VCaP (cell line): ENCODE measurements around the gene COL25A1.

Experiments used
- H3K27ac ChIP-seq: fragments of 450-650 bp; 2 replicates; pipeline ENCODE4 v1.5.1; 2017
- CTCF ChIP-seq: fragments of 450-650 bp; conservative IDR thresholded peaks from 2 replicates; pipeline ENCODE4 v1.5.1; 2017; ENCODE audit warnings: mild to moderate bottlenecking, moderate library complexity

The COL25A1 gene

GRCh38 chr4:109214622-109215301 is 87.7 kb downstream of the COL25A1 start:
- no peak for TF ChIP-seq CTCF
- H3K27ac ChIP-seq, result no peak overlapping the region

GRCh38 chr4:109213056-109213455 is 89.4 kb downstream of the COL25A1 start:
- TF ChIP-seq CTCF, result no peak
- no peak overlapping the region for H3K27ac ChIP-seq

- no peak for TF ChIP-seq CTCF
- H3K27ac ChIP-seq, result no peak overlapping the region
Observed at GRCh38 chr4:109211671-109212070, 90.8 kb downstream of the COL25A1 start.

- H3K27ac ChIP-seq, result no peak overlapping the region
- no peak for TF ChIP-seq CTCF
Observed at GRCh38 chr4:109209647-109210046, 92.8 kb downstream of the COL25A1 start.

GRCh38 chr4:109207898-109208297 is 94.6 kb downstream of the COL25A1 start:
- TF ChIP-seq CTCF, result no peak
- no peak overlapping the region for H3K27ac ChIP-seq

GRCh38 chr4:109207061-109207460 is 95.4 kb downstream of the COL25A1 start:
- H3K27ac ChIP-seq, result no peak overlapping the region

GRCh38 chr4:109206620-109207019 is 95.8 kb downstream of the COL25A1 start:
- H3K27ac ChIP-seq, result no peak overlapping the region
- TF ChIP-seq CTCF, result no peak

More at GRCh38 chr4:109207061-109207460, 95.4 kb downstream of the COL25A1 start:
- no peak for TF ChIP-seq CTCF
